Bronchial epithelial cell (primary cell): ENCODE results near the gene SLC35G1. TPM values are rescaled to one million over a fixed set of nuclear protein-coding genes. Genes with fewer than 3 reads are reported as not detected.

Experiments used
- DNase-seq: peaks from one replicate; pipeline ENCODE4 v3.0.0-alpha.2; 2010; ENCODE audit warnings: low read depth
- FAIRE-seq: peaks from 2 replicates; lab custom pipeline; 2011; peaks lifted over from hg19 to GRCh38; lab: Jason Lieb, UNC
- H3K27me3 ChIP-seq: 2 replicates; pipeline ENCODE4 v1.5.1; 2011; ENCODE audit warnings: low read length; ENCODE audit not compliant: control insufficient read depth, insufficient read depth
- H3K36me3 ChIP-seq: 2 replicates; pipeline ENCODE4 v1.5.1; 2011; ENCODE audit warnings: low read length; ENCODE audit not compliant: control insufficient read depth, insufficient read depth
- H3K4me3 ChIP-seq: 2 replicates; pipeline ENCODE4 v1.5.1; 2011; ENCODE audit warnings: mild to moderate bottlenecking, low read depth, low read length, control low read depth
- CTCF ChIP-seq: IDR thresholded peaks from 2 replicates; pipeline ENCODE4 v1.5.1; 2011; ENCODE audit warnings: mild to moderate bottlenecking, moderate library complexity, low read length, control low read depth, inconsistent platforms; ENCODE audit not compliant: insufficient read depth, severe bottlenecking
- total RNA-seq: library from RNA; depleted of rRNA; stranded (reverse); fragments of >200 nt; gene quantifications from 2 replicates; pipeline ENCODE4 v1.2.1, GENCODE V29; 2014

Gene SLC35G1
- total RNA-seq, 1 donor from 2014 or later = 2.1 TPM

- Histone ChIP-seq H3K36me3 (no peaks in the 10 kb centered on the region), H3K27me3 (no peaks in the 10 kb centered on the region), H3K4me3 (no peak overlapping the region)
- DNase-seq (no peak), FAIRE-seq (no peak)
- TF ChIP-seq CTCF = no peak
Observed at GRCh38 chr10:93897070-93897780, 3.4 kb downstream of the SLC35G1 start.

DNA sequence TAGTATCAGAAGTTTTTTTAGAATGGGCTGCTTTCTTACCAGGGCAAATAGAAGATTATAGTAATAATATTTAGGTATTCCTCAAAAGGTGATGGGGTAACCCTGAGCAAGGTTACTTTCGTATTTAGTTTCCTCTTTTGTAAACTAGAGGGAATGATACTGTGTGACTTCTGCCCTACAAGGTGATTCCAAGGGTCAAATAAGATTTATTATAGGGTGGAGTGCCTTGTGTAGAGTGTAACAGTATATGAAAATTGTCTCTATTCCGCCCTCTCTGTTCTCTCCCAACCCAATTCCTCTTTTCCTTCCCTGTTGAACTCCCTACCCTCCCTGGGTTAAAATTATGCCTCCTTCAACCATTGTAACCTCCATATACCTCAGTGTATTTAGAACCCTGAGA is 5.3 kb downstream of the SLC35G1 start:
- no peak for TF ChIP-seq CTCF
- Histone ChIP-seq H3K4me3 (no peak overlapping the region), H3K36me3 (no peaks in the 10 kb centered on the region), H3K27me3 (no peaks in the 10 kb centered on the region)
- FAIRE-seq (no peak), DNase-seq (no peak)

- Histone ChIP-seq H3K4me3 (no peak overlapping the region), H3K36me3 (no peaks in the 10 kb centered on the region), H3K27me3 (no peaks in the 10 kb centered on the region)
- DNase-seq (peak; percentile 27), FAIRE-seq (no peak)
- no peak for TF ChIP-seq CTCF
Observed at GRCh38 chr10:93903051-93903450, 9.3 kb downstream of the SLC35G1 start.

GRCh38 chr10:93904901-93905300 is 11.1 kb downstream of the SLC35G1 start:
- TF ChIP-seq CTCF = no peak
- Histone ChIP-seq H3K36me3 (no peaks in the 10 kb centered on the region), H3K4me3 (no peak overlapping the region), H3K27me3 (no peaks in the 10 kb centered on the region)
- FAIRE-seq (no peak), DNase-seq (no peak)

- no peak for FAIRE-seq
- H3K27me3 ChIP-seq = no peaks in the 10 kb centered on the region
- no peak for DNase-seq
Observed at GRCh38 chr10:93907059-93907458, 13.3 kb downstream of the SLC35G1 start.

More at GRCh38 chr10:93907059-93907458, 13.3 kb downstream of the SLC35G1 start:
- no peaks in the 10 kb centered on the region for H3K36me3 ChIP-seq
- TF ChIP-seq CTCF = no peak
- no peak overlapping the region for H3K4me3 ChIP-seq
